ENCODE results near the gene NTM. TPM values are rescaled to one million over a fixed set of nuclear protein-coding genes. Genes with fewer than 3 reads are reported as not detected.

The NTM gene
- total RNA-seq, 2 donors from 2014 or later = 19.1 to 44.7 TPM

- Histone ChIP-seq H3K27ac (peak overlapping the region; percentile 46 to 66), H3K9me3 (no peaks in the 10 kb centered on the region), H3K4me1 (peaks cover 0 to 22% of the 10 kb centered on the region in 2 donors), H3K4me3 (no peak overlapping the region), H3K36me3 (no peaks in the 10 kb centered on the region), H3K27me3 (no peaks in the 10 kb centered on the region)
- DNase-seq (ENCODE audit: low spot score) = no peak
- TF ChIP-seq CTCF (IDR thresholded peaks at IDR 0.05) = no peak
These were observed 553.6 kb downstream of the NTM start for GRCh38 chr11:131924001-131924400.

DNA sequence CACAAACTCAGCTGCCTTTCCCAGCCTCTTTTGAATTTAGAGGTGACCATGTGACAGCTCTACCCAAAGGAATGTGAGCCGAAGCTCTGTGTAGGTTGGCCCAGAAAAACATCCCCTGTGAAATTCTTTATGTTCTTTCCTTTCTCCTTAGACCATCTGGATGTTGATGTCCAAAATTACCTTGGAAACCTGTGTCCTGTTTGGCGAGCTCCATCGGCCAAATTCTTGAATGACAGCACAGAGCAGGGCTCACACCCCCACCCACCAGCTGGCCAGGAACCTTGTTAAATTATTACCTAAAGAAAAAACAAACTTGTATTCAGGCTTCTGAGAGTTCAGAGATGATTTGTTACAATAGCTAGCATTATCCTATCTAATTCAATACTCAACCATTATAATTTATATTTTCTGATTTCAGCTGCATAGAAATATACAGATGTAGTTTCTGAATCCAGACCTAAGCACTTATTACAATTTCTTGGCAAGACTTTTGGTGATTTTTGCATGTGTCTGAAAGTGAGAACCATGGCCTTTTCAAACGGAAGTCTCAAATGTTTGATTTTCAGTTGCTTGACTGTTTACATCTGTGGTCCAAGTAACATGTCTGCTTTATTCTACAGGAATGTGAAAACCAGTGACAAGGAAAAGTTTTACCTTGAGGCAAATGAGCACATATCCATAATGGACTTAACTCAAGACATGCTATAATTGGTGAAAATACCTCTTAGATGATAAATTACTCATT, 554.2 kb downstream of the NTM start:
- Histone ChIP-seq H3K4me3 (no peak overlapping the region), H3K27ac (peak overlapping the region; percentile 46 to 66), H3K9me3 (no peaks in the 10 kb centered on the region), H3K27me3 (no peaks in the 10 kb centered on the region), H3K36me3 (no peaks in the 10 kb centered on the region), H3K4me1 (peaks cover 0 to 22% of the 10 kb centered on the region in 2 donors)
- no peak for DNase-seq (ENCODE audit: low spot score)
- TF ChIP-seq CTCF (IDR thresholded peaks at IDR 0.05) = no peak

DNA sequence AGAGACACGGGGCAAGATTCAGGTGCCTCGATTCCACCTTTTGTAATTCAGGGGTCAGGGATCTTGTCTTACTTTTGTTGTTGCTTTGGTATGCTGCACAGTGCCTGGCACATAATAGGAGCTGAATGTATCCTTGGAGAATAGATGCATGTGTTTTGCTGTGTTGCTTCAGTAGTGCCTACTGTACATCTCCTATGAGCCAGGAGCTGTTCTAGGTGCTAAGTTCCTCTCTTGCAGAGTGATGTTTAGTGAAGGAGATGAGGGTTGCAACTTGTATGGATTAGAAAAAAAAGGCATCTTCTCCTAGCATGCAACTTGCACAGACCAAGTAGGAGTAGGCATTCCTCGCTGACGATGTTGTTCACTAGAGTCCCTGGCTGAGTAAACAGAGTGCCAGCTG, 555.4 kb downstream of the NTM start:
- Histone ChIP-seq H3K27ac (no peak overlapping the region), H3K36me3 (no peaks in the 10 kb centered on the region), H3K4me1 (peaks cover 0 to 22% of the 10 kb centered on the region in 2 donors), H3K9me3 (no peaks in the 10 kb centered on the region), H3K4me3 (no peak overlapping the region), H3K27me3 (no peaks in the 10 kb centered on the region)
- no peak for TF ChIP-seq CTCF (IDR thresholded peaks at IDR 0.05)
- no peak for DNase-seq (ENCODE audit: low spot score)

- Histone ChIP-seq H3K4me3 (no peak overlapping the region), H3K9me3 (no peaks in the 10 kb centered on the region), H3K36me3 (no peaks in the 10 kb centered on the region), H3K4me1 (peaks cover 0 to 17% of the 10 kb centered on the region in 2 donors), H3K27me3 (no peaks in the 10 kb centered on the region), H3K27ac (no peak overlapping the region)
- no peak for DNase-seq (ENCODE audit: low spot score)
- no peak for TF ChIP-seq CTCF (IDR thresholded peaks at IDR 0.05)
These were observed 558.6 kb downstream of the NTM start for GRCh38 chr11:131928992-131929391.

DNA sequence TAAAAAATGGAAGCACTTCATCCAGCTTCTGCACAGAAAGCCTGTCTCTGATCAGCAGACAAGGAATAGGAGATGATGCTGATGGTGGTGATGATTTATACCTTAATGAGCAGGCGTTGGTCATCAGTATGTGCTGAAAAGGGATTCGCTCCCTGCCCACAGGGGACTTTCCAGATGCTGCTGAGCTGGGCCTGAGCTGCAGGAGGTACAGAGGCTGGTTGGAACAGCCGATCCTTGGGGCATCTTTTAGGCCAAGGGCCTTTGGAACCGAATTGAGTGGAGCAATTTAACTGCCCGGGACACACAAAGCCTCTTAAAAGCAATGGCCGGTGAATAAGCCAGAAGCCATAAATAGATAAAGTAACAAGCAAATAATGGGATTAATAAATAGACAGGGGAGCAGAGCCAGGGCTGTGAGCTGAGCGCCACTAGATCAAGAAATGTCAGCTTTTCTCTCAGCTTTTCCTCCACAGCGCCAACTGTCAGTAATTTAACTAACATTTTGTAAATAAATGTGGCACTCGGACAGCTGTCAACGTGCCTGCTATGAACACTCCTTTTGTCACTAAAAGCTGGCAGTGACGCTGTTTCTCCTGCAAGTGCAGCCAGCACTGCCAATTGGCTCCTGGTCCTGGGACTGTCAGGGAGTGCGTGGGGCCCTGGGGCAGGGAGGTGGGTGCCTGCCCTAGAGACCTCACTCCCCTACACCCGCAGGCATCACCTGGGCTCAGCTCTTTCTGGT, 562.3 kb downstream of the NTM start:
- no peaks in the 10 kb centered on the region for H3K9me3 ChIP-seq
- TF ChIP-seq CTCF (IDR thresholded peaks at IDR 0.05) = no peak
- no peaks in the 10 kb centered on the region for H3K27me3 ChIP-seq
- H3K4me1 ChIP-seq = peaks cover 0 to 10% of the 10 kb centered on the region in 2 donors
- peak overlapping the region; percentile 71 to 87 for H3K27ac ChIP-seq
- H3K36me3 ChIP-seq = no peaks in the 10 kb centered on the region
- no peak for DNase-seq (ENCODE audit: low spot score)
- no peak overlapping the region for H3K4me3 ChIP-seq
